HG03097 (cell line): Measurements from ENCODE around the gene STK39.

Experiments
- ATAC-seq: cut with Tn5 transposase; IDR thresholded peaks from one replicate; pipeline ENCODE4 v1.9.1; 2021; ENCODE audit not compliant: unreplicated experiment, low FRiP score

Gene STK39

DNA sequence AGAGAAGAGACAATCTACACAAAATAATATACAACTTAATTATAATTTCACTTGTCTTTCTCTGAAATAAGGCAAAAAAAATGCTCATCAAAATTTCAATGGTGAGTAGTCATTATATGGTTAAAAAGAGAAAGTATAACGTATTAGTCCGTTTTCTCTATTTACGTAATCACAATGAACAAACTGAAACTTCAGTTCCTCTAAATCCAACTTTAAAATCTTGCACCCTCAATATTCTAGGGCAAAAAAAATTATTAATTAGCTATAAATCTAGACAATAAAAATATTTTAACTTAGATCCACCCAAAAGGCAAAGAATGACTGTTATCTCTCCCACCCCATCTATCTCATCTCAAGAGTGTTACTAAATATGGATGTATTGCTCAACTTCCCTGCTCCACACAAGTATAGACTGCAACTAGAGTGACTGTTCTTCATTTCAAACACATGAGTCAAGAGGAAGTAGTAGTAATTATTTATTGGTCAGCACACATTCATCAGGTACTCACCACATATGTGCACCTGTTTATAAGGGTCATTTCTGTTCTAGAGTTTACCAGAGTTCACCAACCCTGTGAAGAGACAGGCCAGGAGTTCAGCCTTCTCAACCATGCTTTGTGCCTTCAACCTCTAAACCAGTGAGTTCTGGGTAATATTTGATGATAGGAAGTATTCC, 36.4 kb downstream of the STK39 start:
- ATAC-seq, result peak; percentile 49

DNA sequence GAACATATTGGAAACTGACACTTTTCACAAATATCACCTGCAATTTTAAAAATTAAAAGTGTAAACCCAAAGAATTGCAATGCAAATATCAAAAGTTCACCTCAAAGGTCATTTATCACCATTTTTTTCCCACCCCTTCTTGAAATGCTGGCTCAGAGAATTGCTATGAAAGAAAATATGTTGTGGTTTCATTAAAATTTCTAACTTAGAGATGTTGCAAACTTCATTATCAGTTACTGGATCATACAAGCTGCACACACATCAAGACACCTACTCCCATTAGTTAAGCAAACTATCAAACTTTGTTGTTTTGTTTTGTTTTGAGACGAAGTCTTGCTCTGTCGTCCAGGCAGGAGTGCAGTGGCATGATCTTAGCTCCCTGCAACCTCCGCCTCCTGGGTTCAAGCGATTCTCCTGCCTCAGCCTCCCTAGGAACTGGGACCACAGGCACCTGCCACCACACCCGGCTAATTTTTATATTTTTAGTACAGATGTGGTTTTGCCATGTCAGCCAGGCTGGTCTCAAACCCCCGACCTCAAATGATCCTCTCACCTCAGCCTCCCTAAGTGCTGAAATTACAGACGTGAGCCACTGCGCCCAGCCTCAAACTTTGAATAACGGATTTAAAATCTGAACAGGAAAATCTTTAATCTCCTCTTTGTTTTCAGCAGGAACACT, 37.0 kb downstream of the STK39 start:
- ATAC-seq, result no peak

DNA sequence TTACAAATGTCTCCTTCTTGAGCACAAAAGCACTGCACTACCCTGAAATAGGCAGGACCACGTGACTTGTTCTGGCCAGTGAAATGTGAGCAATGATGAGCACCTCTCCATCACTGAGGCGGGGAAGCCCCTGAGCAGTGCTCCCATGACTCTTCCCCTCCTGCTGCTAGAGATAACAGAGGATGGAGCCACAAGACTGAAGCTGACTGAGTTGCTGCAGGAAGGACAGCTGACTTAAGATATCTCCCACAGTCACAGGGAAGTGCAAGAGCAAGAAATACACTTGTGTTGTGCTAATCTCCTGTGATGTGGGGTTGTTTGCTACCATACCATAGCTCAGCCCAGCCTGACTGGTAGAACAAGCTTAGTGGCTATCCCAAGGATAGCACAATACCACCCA, 38.7 kb downstream of the STK39 start:
- no peak for ATAC-seq

DNA sequence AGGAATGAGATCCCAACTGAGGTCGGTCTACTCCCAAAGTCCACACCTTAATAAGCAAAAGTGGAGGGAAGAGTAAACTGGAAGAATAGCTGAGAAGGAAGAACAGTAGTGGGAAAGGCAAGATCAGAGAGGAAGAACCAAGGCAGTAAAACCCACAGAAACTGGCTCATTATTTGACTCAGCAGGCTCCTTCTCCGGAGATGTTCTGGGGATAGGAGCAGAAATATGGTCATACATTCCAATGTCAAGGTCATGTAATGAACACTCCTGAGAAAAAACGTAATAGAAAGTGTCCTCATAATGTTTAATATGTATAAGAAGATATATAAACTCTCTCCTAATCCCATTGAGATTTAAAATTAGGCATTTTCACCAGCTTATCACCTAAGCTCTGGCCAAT, 39.5 kb downstream of the STK39 start:
- no peak for ATAC-seq

DNA sequence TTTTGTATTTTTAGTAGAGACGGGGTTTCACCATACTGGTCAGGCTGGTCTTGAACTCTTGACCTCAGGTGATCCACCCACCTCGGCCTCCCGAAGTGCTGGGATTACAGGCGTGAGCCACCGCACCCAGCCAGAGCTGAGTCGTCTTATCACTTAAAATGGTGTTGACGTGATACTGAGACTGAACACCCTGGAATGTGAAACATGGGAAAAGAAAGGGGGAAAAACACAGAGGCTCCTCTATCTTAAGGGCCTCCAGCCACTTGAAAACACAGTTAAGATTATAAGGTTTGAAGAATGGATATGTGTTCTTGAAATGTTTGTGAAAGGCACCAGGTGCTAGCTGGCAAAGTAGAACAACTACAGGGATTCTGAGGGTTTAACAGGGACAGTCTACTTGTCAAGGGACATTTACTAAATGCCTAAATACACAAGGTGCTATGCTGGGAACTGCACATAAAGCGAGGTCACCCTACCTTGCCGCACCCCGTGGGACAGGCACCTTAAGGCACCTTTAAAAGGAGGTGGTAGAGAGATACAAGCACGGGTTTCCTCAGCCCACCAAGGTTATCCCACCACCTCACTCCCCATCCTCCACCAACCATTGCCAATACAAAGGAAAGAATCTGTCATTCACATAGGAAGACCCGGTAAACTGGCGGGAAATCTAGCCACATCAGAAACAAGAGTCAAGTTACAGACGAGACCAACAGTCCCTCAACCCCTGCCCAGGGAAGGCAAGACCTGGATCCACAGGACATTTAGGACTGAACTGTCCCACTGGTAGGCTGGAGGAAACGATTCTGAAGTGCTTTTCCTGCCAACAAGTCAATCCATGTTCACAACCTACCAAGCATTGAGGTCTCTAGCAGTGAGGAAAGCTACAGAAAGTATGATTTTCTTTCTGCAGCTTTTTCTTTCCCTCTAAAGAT, 43.4 kb downstream of the STK39 start:
- no peak for ATAC-seq

DNA sequence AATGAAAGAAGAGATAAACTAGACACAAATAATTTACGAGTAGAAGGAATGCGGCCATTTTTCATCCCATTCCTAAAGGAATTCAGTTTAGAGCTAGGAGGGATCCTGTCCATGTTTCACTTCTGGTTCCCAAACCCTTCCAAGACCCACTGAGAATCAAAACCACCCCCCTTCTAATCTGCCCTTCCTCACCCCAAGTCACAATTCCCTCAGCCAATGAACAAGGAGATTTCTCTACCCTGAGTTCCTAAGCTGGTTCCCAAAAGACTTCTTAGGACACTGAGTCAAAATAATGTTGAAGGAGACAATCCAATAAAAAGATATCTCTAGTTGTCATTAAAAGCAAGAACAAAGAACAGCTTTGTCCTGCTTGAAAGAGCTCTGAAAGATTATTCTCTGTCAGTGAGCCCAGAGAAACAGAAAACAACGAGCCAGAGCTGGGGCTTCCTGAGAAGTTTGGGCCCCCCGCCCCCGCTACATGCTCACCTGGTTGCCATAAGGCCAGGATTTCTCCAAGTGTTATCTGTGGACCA, 45.7 kb downstream of the STK39 start:
- ATAC-seq, result no peak

DNA sequence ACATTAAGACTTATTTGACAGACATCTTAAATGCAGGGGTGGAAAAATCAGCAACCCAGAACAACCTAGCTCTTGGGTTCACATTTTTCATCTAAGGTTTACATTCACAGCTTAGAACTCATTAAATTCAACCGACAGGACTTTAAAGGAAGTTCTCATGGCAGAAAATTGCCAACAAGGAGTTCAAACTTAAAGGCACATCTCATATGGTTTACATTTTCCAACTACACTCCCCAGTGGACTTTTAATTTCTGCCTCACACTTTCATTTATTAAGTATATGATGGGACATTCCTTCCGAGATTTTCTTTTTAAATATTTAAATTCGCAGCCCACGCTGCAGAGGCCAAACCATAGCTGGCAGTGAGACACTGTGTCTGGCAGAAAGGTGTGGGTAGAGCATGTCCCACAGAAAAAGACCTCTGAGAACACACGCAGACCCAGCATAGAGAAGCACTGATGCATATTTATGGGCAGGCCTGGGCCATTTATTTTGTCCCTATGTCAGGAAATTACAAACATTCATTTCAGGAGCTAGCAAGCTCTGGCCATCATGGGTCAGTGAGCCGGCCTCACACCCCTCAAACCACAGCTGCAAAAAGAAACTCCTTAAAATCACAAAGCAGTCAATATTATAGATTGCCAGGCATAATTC, 46.3 kb downstream of the STK39 start:
- no peak for ATAC-seq

DNA sequence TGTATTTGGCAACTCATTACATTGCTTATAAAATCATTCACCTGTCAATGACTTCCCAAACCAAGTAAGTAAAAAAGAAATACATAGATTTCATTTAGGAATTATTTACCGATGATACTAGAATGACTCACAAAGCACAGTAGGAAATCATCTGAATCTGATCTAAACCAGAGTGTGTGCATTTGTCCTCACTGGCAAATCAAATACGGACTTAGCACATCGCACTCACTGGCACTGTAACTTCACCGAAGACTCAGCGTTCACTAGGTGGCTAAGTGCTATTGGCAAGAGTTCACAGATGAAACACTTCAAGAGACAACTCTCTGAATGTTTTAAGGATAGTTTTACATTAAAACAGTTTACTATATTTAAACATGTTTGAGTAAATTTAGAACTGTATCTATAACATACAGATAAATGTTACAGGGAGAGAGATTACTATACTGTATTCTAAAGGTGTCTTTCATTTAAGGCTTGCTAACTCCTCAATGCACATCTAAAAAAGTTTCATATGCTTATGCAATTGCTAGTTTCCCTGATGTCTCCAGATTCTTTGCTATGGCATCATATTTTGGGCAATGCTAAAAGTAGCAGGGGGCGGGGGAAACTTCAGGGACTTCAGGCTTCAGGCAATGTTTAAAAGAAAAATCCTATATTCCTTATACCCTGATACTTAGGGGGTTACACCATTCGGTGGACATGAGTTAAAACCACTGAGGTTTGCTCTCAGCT, 48.8 kb downstream of the STK39 start:
- no peak for ATAC-seq

DNA sequence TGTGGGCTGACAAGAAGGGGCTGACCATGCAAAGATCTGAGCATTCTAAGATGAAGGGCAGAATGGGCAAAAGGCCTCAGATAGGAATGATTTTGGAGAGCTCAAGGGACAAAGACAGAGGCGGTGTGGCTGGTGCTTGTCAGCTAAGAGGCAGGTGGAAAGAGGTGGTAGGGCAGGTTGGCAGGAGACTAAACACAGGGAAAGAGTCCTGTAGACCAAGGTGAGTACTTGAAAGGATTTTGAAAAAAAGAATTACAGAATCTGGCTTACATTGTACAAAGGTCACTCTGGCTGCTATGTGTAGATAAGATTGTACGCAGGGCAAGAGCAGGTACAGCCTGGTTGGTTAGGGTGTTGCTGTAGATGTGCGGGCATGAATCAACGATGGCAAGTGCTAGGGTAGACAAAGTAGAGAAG, 50.6 kb downstream of the STK39 start:
- ATAC-seq, result no peak

DNA sequence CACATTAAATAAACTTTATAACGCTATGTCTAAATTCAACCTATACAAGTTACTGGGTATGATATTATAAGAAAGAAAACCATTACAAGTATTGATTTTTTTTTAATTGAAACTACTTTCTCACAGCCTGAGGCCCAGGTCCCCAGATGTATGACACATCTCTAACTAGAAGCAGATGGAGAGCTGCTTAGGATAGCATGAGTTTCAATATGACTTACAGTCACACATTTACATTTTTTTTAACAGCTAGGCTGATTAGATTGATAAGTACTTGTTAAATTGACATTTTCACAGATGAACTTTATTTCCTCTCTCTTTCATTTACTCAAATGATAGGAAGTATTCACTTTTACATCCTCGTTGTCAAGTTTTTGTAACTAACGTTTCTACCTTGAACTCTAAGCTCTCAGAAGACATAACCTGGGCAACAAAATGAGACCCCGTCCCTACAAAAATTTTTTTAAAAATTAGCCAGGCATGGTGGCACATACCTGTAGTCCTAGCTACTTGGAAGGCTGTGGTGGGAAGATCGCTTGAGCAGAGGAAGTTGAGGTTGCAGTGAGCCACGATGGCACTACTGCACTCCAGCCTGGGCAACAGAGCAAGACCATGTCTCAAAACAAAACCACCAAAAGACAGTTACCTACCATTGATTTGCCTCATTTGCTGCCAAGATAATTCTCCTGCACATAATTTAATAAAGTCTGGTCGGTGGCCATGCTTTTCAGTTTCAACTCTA, 52.4 kb downstream of the STK39 start:
- ATAC-seq, result peak; percentile 86

DNA sequence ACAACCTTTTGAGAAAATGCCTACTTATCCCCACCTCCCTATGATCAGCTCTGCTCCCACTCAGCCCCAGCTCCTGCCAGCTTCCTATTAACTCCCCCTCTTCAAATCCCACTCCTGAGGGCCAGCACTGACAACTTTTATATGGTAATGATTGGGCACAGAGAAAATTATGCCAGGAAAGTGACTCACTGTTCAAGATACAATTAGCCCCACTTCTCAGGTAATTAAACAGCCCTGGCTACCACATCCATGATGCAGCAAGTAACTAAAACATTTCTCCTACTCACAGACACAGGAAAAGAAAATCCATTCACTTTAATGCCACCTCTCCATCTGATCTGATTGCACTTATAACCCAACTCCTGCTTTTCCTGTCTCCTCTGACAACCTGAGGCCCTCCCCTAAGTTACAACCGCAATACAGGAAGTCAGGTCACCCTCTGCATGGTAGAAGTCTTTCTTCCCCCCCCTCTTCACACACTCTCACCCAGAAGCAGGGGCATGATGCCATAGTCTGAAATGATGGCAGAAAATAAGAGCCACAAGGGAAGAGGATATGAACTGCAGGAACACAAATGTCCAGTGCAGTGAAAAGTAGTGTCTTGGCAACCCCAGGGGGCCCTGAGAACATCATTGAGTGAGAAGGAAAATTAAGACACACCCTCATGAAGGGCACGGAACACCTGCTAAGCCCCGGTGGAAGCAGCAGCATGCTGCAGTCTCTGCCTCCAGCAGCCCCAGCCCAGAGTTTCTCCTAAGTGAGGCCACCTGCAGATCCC, 54.4 kb downstream of the STK39 start:
- no peak for ATAC-seq

DNA sequence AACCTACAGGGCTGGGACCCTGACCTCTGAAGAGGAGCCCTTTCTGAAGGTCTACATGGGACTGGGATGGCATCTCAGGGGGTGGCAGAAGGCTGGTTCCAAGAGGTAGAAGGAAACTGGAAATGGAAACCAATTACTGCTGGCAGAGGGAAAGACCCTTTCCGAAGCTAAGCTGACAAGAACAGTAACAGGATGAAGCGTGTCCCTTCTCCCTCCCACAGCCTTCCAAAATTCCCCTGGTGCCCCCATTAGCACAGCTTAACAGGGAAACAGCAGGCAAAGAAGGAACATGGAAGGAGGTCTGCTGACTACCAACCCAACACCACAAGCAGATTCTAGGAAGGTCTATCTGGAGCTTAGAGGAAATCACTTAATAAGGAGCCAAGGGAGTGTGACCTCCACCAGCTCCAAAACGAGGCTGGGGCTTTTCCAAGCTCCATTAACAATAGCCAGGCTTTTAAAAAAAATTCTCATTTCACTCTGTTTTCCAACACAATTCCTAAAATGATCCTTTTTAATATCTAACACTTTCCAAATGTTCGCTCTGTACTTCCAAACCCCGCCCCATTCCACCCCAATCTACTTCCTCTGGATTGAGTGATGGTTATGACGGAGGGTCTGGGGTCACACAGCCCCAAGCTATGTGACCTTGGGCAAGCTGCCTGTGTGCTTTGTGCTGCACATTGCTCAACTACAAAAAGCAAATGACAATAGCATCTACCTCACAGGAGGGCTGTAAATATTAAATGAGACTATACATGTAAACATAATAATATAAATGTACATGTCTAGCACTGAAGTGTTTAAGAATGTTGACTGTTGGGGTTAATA, 55.2 kb downstream of the STK39 start:
- no peak for ATAC-seq

DNA sequence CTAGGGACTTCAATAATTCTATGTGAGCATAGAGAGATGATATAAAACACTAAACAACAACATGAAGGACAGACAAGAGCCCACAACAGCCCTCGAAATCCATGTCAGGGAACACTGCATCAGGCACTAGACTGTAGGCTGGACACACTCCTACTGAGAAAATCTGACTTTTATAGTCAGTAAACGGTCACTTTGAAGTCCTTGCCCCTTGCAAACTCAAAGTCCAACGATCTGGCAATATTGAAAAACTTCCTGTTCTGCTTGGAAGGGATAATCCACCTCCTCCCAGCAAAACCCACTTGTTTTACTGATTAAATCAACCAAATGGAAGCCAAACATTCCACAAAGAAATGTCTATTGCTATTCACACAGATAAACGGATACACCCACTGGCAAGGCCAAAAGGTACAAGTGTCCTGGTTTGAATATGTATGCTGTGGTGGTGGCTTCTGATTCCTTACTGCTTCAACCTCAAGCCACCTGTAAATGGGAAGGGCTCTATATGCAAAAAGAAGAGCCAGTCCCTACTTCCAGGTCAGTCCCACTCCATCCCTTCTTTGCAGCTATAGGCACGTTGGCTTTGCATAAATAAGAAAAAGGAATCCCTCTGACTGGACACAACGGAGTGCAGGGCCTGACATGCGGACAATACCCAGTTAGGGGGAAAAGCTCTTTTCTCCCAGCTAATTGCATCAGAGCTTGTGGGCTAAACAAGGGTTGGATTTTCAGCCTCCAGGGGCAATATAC, 56.6 kb downstream of the STK39 start:
- no peak for ATAC-seq

DNA sequence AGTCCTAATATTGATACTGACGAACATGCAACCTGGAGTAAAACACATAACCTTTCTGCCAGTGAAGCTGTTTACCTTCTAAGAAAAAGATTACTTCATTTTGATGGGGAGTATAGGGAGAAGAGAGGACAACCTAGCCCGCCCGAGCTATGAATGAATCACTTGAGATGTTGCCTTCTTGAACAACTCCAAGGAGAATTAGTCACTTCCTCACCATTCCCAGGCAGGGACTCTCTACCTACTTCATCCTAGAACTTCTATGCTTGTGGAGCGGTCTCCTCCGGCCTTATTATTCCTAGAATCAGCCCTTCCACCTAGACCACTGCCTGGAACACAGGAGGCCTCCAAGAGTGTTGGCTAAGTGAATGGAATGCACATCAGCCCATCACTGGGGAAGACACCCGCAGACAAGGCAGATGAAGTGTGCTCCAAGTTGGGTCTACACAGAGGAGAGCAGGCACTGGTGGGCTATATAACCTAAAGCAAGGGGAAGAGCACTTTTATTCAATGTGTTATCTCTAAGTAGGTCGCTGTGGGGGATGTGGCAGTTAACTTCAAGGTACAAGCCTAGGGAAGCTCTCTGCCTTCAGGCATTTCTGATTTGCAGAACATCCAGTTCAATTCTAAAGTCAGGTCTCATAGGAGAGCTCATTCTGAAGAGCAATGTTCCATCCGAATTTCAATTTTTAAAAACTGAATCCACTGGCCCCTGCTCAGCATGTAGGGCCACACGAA, 57.4 kb downstream of the STK39 start:
- no peak for ATAC-seq

DNA sequence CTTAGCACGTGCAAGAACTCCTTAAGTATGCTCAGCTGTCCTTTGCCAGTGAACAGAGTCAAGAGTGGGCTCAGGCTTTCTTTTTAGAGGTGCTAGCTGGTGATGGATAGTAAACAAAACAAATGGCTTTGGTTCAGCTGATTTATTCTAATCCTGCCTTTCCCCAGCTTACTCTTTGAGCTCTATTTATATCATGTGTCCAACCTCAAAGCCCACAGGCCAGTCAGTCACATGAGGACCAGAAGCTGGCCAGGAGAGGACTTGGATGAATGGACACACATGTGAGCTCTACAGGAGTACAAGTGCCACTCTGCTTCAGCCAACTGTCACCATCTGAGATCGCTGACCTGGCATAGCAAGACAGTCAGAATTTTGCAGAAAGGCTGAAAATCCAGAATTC, 59.4 kb downstream of the STK39 start:
- no peak for ATAC-seq

DNA sequence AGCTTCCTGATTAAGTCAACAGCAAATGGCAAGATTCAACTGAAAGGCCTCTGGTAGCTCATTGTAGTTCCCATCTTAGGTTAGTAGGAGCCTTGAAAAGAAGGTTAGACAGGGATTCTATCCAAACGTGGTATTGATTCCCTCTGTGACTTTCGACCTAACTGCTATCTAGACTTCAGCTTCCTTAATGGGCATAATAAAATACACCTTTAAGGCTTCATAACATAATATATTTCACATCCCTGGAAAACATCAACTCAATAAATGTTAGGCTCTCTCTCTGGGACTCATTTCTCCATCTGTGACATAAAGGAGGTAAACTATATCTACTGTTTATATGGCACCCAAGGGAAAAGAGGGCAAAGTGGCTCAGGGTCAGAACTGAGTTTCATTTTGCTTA, 60.9 kb downstream of the STK39 start:
- ATAC-seq, result no peak
